ENCODE data around the gene TNNI3K.

Gene TNNI3K

GRCh38 chr1:74478979-74479378, 243.8 kb downstream of the TNNI3K start:
- no peak overlapping the region for H2AFZ ChIP-seq
- no peaks in the 10 kb centered on the region for H3K36me3 ChIP-seq (ENCODE audit: control insufficient read depth, insufficient read depth, low read length)
- H3K27ac ChIP-seq = no peak overlapping the region
- no peak overlapping the region for H3K4me3 ChIP-seq (ENCODE audit: low read depth, low read length)
- no peaks in the 10 kb centered on the region for H3K27me3 ChIP-seq (ENCODE audit: control insufficient read depth, insufficient read depth, low read length)
- no peak overlapping the region for H3K9ac ChIP-seq
- H3K79me2 ChIP-seq = no peaks in the 10 kb centered on the region
- no peak for TF ChIP-seq CTCF (IDR thresholded peaks at IDR 0.05)
- no peaks in the 10 kb centered on the region for H3K9me3 ChIP-seq (ENCODE audit: control insufficient read depth, low read length)
- H3K4me1 ChIP-seq = no peaks in the 10 kb centered on the region
- no peak overlapping the region for H3K4me2 ChIP-seq (ENCODE audit: low read length)

GRCh38 chr1:74480068-74480467, 244.9 kb downstream of the TNNI3K start:
- Histone ChIP-seq H3K4me3 (ENCODE audit: low read depth, low read length) (no peak overlapping the region), H3K9ac (no peak overlapping the region), H3K79me2 (no peaks in the 10 kb centered on the region), H3K4me2 (ENCODE audit: low read length) (no peak overlapping the region), H3K4me1 (no peaks in the 10 kb centered on the region), H3K27me3 (ENCODE audit: control insufficient read depth, insufficient read depth, low read length) (no peaks in the 10 kb centered on the region), H2AFZ (no peak overlapping the region), H3K27ac (no peak overlapping the region), H3K36me3 (ENCODE audit: control insufficient read depth, insufficient read depth, low read length) (no peaks in the 10 kb centered on the region), H3K9me3 (ENCODE audit: control insufficient read depth, low read length) (no peaks in the 10 kb centered on the region)
- TF ChIP-seq CTCF (IDR thresholded peaks at IDR 0.05) = no peak

GRCh38 chr1:74481607-74482006, 246.4 kb downstream of the TNNI3K start:
- Histone ChIP-seq H3K9me3 (ENCODE audit: control insufficient read depth, low read length) (no peaks in the 10 kb centered on the region), H3K36me3 (ENCODE audit: control insufficient read depth, insufficient read depth, low read length) (no peaks in the 10 kb centered on the region), H3K4me3 (ENCODE audit: low read depth, low read length) (no peak overlapping the region), H3K9ac (no peak overlapping the region), H3K4me1 (no peaks in the 10 kb centered on the region), H3K27ac (no peak overlapping the region), H2AFZ (no peak overlapping the region), H3K79me2 (no peaks in the 10 kb centered on the region), H3K27me3 (ENCODE audit: control insufficient read depth, insufficient read depth, low read length) (no peaks in the 10 kb centered on the region), H3K4me2 (ENCODE audit: low read length) (no peak overlapping the region)
- TF ChIP-seq CTCF (IDR thresholded peaks at IDR 0.05) = no peak

GRCh38 chr1:74485622-74486021, 250.4 kb downstream of the TNNI3K start:
- no peaks in the 10 kb centered on the region for H3K36me3 ChIP-seq (ENCODE audit: control insufficient read depth, insufficient read depth, low read length)
- no peaks in the 10 kb centered on the region for H3K27me3 ChIP-seq (ENCODE audit: control insufficient read depth, insufficient read depth, low read length)
- no peaks in the 10 kb centered on the region for H3K4me1 ChIP-seq
- H2AFZ ChIP-seq = no peak overlapping the region
- no peak for TF ChIP-seq CTCF (IDR thresholded peaks at IDR 0.05)
- H3K27ac ChIP-seq = no peak overlapping the region
- no peak overlapping the region for H3K4me2 ChIP-seq (ENCODE audit: low read length)
- no peak overlapping the region for H3K9ac ChIP-seq
- no peak overlapping the region for H3K4me3 ChIP-seq (ENCODE audit: low read depth, low read length)
- no peaks in the 10 kb centered on the region for H3K9me3 ChIP-seq (ENCODE audit: control insufficient read depth, low read length)
- H3K79me2 ChIP-seq = no peaks in the 10 kb centered on the region

GRCh38 chr1:74486036-74486435, 250.8 kb downstream of the TNNI3K start:
- no peak overlapping the region for H3K4me2 ChIP-seq (ENCODE audit: low read length)
- no peaks in the 10 kb centered on the region for H3K79me2 ChIP-seq
- H3K36me3 ChIP-seq (ENCODE audit: control insufficient read depth, insufficient read depth, low read length) = no peaks in the 10 kb centered on the region
- no peak overlapping the region for H2AFZ ChIP-seq
- H3K4me1 ChIP-seq = no peaks in the 10 kb centered on the region
- no peak for TF ChIP-seq CTCF (IDR thresholded peaks at IDR 0.05)
- H3K4me3 ChIP-seq (ENCODE audit: low read depth, low read length) = no peak overlapping the region
- no peaks in the 10 kb centered on the region for H3K27me3 ChIP-seq (ENCODE audit: control insufficient read depth, insufficient read depth, low read length)
- no peak overlapping the region for H3K27ac ChIP-seq
- H3K9ac ChIP-seq = no peak overlapping the region
- H3K9me3 ChIP-seq (ENCODE audit: control insufficient read depth, low read length) = no peaks in the 10 kb centered on the region
